Smooth muscle cell (in vitro differentiated cells): ENCODE data around the gene PRIMPOL. TPM values are rescaled to one million over a fixed set of nuclear protein-coding genes. Genes with fewer than 3 reads are reported as not detected.
"Not testable (repeated sequence)": the region's sequence is repeated elsewhere in the genome, so short reads cannot be mapped to it uniquely, and the experiment has no call there.

Source experiments
- DNase-seq: peaks from one replicate; lab custom pipeline; 2025; ENCODE audit not compliant: unreplicated experiment; lab: John Stamatoyannopoulos, UW
- H2AFZ ChIP-seq: fragments of 200-600 bp; sonication (generic); 2 replicates; pipeline ENCODE4 v1.6.0; 2016; ENCODE audit warnings: antibody characterized with exemption, low read depth, mild to moderate bottlenecking
- H3F3A ChIP-seq: fragments of 200-600 bp; sonication (generic); 2 replicates; pipeline ENCODE4 v1.6.0; 2017; ENCODE audit warnings: antibody characterized with exemption, low read depth
- H3K27ac ChIP-seq: fragments of 200-600 bp; sonication (generic); 2 replicates; pipeline ENCODE4 v1.5.1; 2016; ENCODE audit warnings: low read depth, mild to moderate bottlenecking
- H3K27me3 ChIP-seq: fragments of 200-600 bp; sonication (generic); 2 replicates; pipeline ENCODE4 v1.6.1; 2016; ENCODE audit warnings: low read depth, mild to moderate bottlenecking
- H3K36me3 ChIP-seq: fragments of 200-600 bp; sonication (generic); 2 replicates; pipeline ENCODE4 v1.5.1; 2016; ENCODE audit warnings: low read depth
- H3K4me1 ChIP-seq: fragments of 200-600 bp; sonication (generic); 2 replicates; pipeline ENCODE4 v1.5.1; 2016; ENCODE audit warnings: low read depth
- H3K4me2 ChIP-seq: fragments of 200-600 bp; sonication (generic); 2 replicates; pipeline ENCODE4 v1.6.0; 2016; ENCODE audit warnings: mild to moderate bottlenecking
- H3K4me3 ChIP-seq: fragments of 200-600 bp; sonication (generic); 2 replicates; pipeline ENCODE4 v1.5.1; 2016; ENCODE audit warnings: mild to moderate bottlenecking
- H3K79me2 ChIP-seq: fragments of 200-600 bp; sonication (generic); 2 replicates; pipeline ENCODE4 v1.6.0; 2016; ENCODE audit warnings: low read depth, mild to moderate bottlenecking
- H3K9ac ChIP-seq: fragments of 200-600 bp; sonication (generic); 2 replicates; pipeline ENCODE4 v1.6.0; 2016; ENCODE audit warnings: low read depth
- H3K9me3 ChIP-seq: fragments of 200-600 bp; sonication (generic); replicated peaks from 2 replicates; pipeline ENCODE4 v1.5.1; 2016; ENCODE audit warnings: low read depth
- H4K20me1 ChIP-seq: fragments of 200-600 bp; sonication (generic); 2 replicates; pipeline ENCODE4 v1.6.0; 2016; ENCODE audit warnings: low read depth
- WGBS: methylation state at CpG from one replicate; pipeline ENCODE4 v1.1.7; 2016; ENCODE audit warnings: low lambda C conversion rate; 5-methylcytosine and 5-hydroxymethylcytosine counted together
- polyA plus RNA-seq: library from polyadenylated mRNA; unstranded; fragments of >200 nt; fragmentation: Nextera tagmentation; extraction: Ambion mirVana; gene quantifications from 2 replicates; pipeline ENCODE4 v1.2.1, GENCODE V29; 2016
- total RNA-seq: library from RNA; depleted of rRNA; stranded (reverse); fragments of >200 nt; gene quantifications from 2 replicates; pipeline ENCODE4 v1.2.3, GENCODE V29; 2014
- TF ChIP-seq, protein P1 (sequence below): fragments of 200-600 bp; sonication (generic); IDR thresholded peaks from 2 replicates; pipeline ENCODE4 v1.5.1; 2017; ENCODE audit warnings: borderline replicate concordance, mild to moderate bottlenecking, antibody characterized with exemption; ENCODE audit not compliant: insufficient read depth, poor library complexity, severe bottlenecking

The PRIMPOL gene
- total and polyA plus RNA-seq, 2 experiments from 2014 or later, result 7.5 to 15.4 TPM

DNA sequence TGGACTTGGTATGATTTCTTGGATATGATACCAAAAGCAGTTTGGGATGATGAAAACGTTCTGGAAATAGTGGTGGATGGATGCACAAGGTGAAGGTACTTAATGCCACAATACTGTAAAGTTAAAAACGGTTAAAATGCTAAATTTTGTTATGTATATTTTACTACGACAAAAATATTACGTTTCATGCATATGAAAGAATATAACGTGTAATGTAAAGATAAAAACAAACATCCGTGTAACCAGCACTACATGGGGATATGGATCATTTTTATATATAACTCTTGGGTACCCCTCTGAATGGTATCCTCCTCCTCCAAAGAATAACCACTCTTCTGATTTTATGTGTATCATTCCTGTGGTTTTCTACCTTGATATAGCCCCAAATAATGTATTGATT lies 85.2 kb downstream of the PRIMPOL start:
- no peaks in the 10 kb centered on the region for H3K36me3 ChIP-seq
- H3K27me3 ChIP-seq, result no peaks in the 10 kb centered on the region
- peaks cover 15% of the 10 kb centered on the region for H3K4me1 ChIP-seq
- H2AFZ ChIP-seq, result peak overlapping the region; percentile 78
- H3F3A ChIP-seq, result no peaks in the 10 kb centered on the region
- H4K20me1 ChIP-seq, result no peaks in the 10 kb centered on the region
- TF ChIP-seq, protein P1, sequence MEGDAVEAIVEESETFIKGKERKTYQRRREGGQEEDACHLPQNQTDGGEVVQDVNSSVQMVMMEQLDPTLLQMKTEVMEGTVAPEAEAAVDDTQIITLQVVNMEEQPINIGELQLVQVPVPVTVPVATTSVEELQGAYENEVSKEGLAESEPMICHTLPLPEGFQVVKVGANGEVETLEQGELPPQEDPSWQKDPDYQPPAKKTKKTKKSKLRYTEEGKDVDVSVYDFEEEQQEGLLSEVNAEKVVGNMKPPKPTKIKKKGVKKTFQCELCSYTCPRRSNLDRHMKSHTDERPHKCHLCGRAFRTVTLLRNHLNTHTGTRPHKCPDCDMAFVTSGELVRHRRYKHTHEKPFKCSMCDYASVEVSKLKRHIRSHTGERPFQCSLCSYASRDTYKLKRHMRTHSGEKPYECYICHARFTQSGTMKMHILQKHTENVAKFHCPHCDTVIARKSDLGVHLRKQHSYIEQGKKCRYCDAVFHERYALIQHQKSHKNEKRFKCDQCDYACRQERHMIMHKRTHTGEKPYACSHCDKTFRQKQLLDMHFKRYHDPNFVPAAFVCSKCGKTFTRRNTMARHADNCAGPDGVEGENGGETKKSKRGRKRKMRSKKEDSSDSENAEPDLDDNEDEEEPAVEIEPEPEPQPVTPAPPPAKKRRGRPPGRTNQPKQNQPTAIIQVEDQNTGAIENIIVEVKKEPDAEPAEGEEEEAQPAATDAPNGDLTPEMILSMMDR, result no peak
- H3K79me2 ChIP-seq, result peaks cover 7% of the 10 kb centered on the region
- peak overlapping the region; percentile 86 for H3K4me3 ChIP-seq
- peak overlapping the region; percentile 99 for H3K4me2 ChIP-seq
- no peak overlapping the region for H3K27ac ChIP-seq
- 72% methylated on average over 6 of the region's 6 CpGs for WGBS
- H3K9ac ChIP-seq, result no peak overlapping the region
- no peak for DNase-seq
- no peaks in the 10 kb centered on the region for H3K9me3 ChIP-seq

DNA sequence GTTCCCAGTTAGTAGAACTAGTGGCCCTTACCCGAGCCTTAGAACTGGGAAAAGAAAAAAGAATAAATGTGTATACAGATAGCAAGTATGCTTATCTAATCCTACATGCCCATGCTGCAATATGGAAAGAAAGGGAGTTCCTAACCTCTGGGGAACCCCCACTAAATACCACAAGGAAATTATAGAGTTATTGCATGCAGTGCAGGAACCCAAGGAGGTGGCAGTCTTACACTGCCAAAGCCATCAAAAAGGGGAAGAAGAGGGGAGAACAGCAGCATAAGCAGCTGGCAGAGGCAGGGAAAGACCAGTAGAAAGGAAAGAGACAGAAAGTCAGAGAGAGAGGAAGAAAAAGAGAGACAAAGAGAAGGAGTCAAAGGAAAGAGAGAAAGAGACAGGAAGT lies 90.0 kb downstream of the PRIMPOL start:
- not testable (repeated sequence) for DNase-seq, H4K20me1 ChIP-seq, H3K36me3 ChIP-seq, H3K27ac ChIP-seq, H3K27me3 ChIP-seq, H3K9ac ChIP-seq, H3K4me3 ChIP-seq, H3K79me2 ChIP-seq, H3K4me2 ChIP-seq, H3K9me3 ChIP-seq, H3K4me1 ChIP-seq, H3F3A ChIP-seq, H2AFZ ChIP-seq
- WGBS, result 92% methylated on average over 1 of the region's 1 CpG

DNA sequence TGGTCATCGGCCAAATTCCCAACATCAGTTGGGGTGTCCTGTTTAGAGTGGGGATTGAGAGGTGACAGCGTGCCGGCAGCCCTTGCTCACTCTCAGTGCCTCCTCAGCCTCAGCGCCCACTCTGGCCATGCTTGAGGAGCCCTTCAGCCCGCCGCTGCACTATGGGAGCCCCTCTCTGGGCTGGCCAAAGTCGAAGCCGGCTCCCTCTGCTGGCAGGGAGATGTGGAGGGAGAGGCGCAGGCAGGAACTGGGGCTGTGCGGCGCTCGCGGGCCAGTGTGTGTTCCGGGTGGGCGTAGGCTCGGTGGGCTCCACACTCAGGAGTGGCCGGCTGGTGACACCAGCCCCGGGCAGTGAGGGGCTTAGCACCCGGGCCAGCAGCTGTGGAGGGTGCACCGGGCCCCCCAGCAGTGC lies 91.4 kb downstream of the PRIMPOL start:
- Histone ChIP-seq H3K36me3 (no peaks in the 10 kb centered on the region), H3K9me3 (no peaks in the 10 kb centered on the region), H3F3A (no peaks in the 10 kb centered on the region), H3K4me2 (no peak overlapping the region), H3K79me2 (no peaks in the 10 kb centered on the region), H3K9ac (no peak overlapping the region), H2AFZ (no peak overlapping the region), H3K27me3 (no peaks in the 10 kb centered on the region), H4K20me1 (no peaks in the 10 kb centered on the region), H3K4me3 (no peak overlapping the region), H3K4me1 (peaks cover 2% of the 10 kb centered on the region), H3K27ac (no peak overlapping the region)
- no peak for DNase-seq
- TF ChIP-seq, protein P1, result no peak
- 98% methylated on average over 18 of the region's 20 CpGs for WGBS

DNA sequence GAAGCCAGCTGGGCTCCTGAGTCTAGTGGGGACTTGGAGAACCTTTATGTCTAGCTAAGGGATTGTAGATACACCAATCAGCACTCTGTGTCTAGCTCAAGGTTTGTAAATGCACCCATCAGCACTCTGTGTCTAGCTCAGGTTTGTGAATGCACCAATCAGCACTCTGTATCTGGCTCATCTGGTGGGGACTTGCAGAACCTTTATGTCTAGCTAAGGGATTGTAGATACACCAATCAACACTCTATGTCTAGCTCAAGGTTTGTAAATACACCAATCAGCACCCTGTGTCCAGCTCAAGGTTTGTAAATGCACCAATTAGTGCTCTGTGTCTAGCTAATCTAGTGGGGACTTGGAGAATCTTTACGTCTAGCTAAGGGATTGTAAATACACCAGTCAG lies 92.1 kb downstream of the PRIMPOL start:
- H3K27me3 ChIP-seq, H3F3A ChIP-seq, H3K4me1 ChIP-seq, H3K9ac ChIP-seq, H4K20me1 ChIP-seq, H3K4me2 ChIP-seq, H3K36me3 ChIP-seq, H2AFZ ChIP-seq, H3K79me2 ChIP-seq, H3K4me3 ChIP-seq, H3K27ac ChIP-seq, DNase-seq, H3K9me3 ChIP-seq: not testable (repeated sequence)
- WGBS, result 94% methylated on average over 1 of the region's 1 CpG

DNA sequence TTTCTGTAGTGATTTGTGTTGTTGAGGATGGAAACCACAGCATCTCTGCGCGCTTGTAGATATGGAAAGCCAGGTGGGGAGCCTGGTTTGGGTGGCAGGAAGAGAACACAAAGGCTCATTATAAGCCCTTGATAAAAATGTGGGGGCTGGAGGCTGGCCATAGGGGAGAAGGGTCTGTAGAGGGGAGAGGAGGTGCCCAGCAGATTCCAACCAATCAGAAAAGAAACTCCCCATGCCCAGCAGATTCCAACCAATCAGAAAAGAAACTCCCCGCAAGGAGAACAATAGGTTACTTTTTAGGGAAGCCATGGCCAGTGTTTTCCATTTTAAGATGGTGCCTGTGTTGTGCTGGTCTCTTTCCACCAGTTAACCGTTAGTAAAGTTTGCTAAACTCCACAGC lies 94.1 kb downstream of the PRIMPOL start:
- Histone ChIP-seq H3K4me3 (no peak overlapping the region), H3K4me1 (peaks cover 8% of the 10 kb centered on the region), H2AFZ (no peak overlapping the region), H3K36me3 (no peaks in the 10 kb centered on the region), H3K27ac (no peak overlapping the region), H3K27me3 (no peaks in the 10 kb centered on the region), H3K4me2 (no peak overlapping the region), H3K9me3 (no peaks in the 10 kb centered on the region), H3K9ac (no peak overlapping the region), H3K79me2 (no peaks in the 10 kb centered on the region), H4K20me1 (no peaks in the 10 kb centered on the region), H3F3A (no peaks in the 10 kb centered on the region)
- 94% methylated on average over 4 of the region's 4 CpGs for whole genome bisulfite sequencing
- DNase-seq, result no peak
- TF ChIP-seq, protein P1, result no peak
